Gastroesophageal sphincter (tissue), 3 donors: ENCODE results near the gene ZNF385D.

Experiments used
- POLR2A ChIP-seq, 2 donors: fragments of 450-650 bp; IDR thresholded peaks; one replicate each; pipeline ENCODE4 v1.6.1; 2017; ENCODE audit warnings: antibody characterized with exemption in 2 of 2, mild to moderate bottlenecking in 2 of 2, moderate library complexity in 1 of 2
- TF ChIP-seq, protein P1 (sequence below), 4 experiments: fragments of 200-600 bp in 2 of 4; fragments of 450-650 bp in 2 of 4; sonication (generic) in 1 of 4; IDR thresholded peaks; one replicate each; pipeline ENCODE4 v1.5.1; 2017 to 2019; ENCODE audit warnings: antibody characterized with exemption in 4 of 4, mild to moderate bottlenecking in 2 of 4, moderate library complexity in 2 of 4

DNA sequence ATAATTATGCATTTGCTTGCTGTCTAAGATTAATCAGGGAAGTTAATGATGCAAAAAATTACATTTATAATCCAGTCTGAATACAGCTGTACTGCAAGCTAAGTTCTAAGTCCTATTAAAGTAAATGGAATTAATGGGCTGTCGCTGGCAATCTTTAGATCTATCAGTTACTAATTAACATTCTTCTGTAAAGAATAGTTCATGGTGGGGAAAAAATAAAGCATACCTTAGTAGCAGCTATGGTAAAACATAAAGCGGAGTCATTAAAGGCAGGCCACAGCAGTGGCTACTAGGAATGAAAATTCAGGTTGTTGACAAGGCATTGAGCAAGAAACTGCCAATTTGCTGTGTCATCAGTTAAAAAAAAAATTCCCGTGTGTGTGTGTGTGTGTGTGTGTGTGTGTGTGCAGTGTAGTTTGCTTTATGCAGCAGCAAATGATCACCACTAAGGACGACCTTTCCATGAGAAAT is 129.8 kb downstream of the ZNF385D start:
- TF ChIP-seq, protein P1, sequence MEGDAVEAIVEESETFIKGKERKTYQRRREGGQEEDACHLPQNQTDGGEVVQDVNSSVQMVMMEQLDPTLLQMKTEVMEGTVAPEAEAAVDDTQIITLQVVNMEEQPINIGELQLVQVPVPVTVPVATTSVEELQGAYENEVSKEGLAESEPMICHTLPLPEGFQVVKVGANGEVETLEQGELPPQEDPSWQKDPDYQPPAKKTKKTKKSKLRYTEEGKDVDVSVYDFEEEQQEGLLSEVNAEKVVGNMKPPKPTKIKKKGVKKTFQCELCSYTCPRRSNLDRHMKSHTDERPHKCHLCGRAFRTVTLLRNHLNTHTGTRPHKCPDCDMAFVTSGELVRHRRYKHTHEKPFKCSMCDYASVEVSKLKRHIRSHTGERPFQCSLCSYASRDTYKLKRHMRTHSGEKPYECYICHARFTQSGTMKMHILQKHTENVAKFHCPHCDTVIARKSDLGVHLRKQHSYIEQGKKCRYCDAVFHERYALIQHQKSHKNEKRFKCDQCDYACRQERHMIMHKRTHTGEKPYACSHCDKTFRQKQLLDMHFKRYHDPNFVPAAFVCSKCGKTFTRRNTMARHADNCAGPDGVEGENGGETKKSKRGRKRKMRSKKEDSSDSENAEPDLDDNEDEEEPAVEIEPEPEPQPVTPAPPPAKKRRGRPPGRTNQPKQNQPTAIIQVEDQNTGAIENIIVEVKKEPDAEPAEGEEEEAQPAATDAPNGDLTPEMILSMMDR (IDR thresholded peaks at IDR 0.05): no peak
- no peak for TF ChIP-seq POLR2A (IDR thresholded peaks at IDR 0.05)
